Measurements from ENCODE around the gene MTCL1.

DNA sequence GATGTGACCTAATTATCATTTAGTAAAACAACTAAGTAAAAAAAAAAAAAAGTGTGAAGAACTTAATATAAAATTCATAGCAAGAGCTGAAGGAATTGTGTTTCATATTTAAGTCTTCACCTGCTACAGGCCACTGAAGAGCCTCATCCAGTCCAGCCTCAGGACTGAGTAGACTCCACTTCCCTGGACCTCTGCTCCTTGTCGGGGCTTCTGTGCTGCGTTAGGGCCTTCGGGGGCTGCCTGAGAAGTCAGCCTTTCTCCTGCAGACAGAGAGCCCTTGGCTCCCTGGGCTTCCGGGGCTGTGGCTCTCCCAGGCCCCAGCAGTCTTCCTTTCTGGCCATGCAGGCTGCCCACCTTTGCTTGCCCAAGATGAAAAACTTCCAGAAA is 95.5 kb downstream of the MTCL1 start:
- no peak for TF ChIP-seq SP1 (IDR thresholded peaks at IDR 0.05; ENCODE audit: low read depth, low read length)
- TF ChIP-seq, protein P1, sequence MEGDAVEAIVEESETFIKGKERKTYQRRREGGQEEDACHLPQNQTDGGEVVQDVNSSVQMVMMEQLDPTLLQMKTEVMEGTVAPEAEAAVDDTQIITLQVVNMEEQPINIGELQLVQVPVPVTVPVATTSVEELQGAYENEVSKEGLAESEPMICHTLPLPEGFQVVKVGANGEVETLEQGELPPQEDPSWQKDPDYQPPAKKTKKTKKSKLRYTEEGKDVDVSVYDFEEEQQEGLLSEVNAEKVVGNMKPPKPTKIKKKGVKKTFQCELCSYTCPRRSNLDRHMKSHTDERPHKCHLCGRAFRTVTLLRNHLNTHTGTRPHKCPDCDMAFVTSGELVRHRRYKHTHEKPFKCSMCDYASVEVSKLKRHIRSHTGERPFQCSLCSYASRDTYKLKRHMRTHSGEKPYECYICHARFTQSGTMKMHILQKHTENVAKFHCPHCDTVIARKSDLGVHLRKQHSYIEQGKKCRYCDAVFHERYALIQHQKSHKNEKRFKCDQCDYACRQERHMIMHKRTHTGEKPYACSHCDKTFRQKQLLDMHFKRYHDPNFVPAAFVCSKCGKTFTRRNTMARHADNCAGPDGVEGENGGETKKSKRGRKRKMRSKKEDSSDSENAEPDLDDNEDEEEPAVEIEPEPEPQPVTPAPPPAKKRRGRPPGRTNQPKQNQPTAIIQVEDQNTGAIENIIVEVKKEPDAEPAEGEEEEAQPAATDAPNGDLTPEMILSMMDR (IDR thresholded peaks at IDR 0.05 in 2 of 3, conservative IDR thresholded peaks at IDR 0.05 in 1 of 3; ENCODE audit: control insufficient read depth in 2 of 3, extremely low read depth in 1 of 3, insufficient read depth in 1 of 3, low read depth in 3 of 3, low read length in 3 of 3): no peak
- no peak for TF ChIP-seq CREB1 (IDR thresholded peaks at IDR 0.05; ENCODE audit: low read depth)
- no peak for TF ChIP-seq ZSCAN29 (IDR thresholded peaks at IDR 0.05)
- TF ChIP-seq POLR2A (IDR thresholded peaks at IDR 0.05; ENCODE audit: low read depth, low read length): no peak
- TF ChIP-seq, protein P2, sequence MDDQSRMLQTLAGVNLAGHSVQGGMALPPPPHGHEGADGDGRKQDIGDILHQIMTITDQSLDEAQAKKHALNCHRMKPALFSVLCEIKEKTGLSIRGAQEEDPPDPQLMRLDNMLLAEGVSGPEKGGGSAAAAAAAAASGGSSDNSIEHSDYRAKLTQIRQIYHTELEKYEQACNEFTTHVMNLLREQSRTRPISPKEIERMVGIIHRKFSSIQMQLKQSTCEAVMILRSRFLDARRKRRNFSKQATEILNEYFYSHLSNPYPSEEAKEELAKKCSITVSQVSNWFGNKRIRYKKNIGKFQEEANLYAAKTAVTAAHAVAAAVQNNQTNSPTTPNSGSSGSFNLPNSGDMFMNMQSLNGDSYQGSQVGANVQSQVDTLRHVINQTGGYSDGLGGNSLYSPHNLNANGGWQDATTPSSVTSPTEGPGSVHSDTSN (IDR thresholded peaks at IDR 0.05; ENCODE audit: insufficient replicate concordance, low read depth, low read length): no peak
- no peak for TF ChIP-seq ZNF207 (IDR thresholded peaks at IDR 0.05; ENCODE audit: borderline replicate concordance)
- TF ChIP-seq, protein P3, sequence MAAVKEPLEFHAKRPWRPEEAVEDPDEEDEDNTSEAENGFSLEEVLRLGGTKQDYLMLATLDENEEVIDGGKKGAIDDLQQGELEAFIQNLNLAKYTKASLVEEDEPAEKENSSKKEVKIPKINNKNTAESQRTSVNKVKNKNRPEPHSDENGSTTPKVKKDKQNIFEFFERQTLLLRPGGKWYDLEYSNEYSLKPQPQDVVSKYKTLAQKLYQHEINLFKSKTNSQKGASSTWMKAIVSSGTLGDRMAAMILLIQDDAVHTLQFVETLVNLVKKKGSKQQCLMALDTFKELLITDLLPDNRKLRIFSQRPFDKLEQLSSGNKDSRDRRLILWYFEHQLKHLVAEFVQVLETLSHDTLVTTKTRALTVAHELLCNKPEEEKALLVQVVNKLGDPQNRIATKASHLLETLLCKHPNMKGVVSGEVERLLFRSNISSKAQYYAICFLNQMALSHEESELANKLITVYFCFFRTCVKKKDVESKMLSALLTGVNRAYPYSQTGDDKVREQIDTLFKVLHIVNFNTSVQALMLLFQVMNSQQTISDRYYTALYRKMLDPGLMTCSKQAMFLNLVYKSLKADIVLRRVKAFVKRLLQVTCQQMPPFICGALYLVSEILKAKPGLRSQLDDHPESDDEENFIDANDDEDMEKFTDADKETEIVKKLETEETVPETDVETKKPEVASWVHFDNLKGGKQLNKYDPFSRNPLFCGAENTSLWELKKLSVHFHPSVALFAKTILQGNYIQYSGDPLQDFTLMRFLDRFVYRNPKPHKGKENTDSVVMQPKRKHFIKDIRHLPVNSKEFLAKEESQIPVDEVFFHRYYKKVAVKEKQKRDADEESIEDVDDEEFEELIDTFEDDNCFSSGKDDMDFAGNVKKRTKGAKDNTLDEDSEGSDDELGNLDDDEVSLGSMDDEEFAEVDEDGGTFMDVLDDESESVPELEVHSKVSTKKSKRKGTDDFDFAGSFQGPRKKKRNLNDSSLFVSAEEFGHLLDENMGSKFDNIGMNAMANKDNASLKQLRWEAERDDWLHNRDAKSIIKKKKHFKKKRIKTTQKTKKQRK (IDR thresholded peaks at IDR 0.05; ENCODE audit: low read depth, low read length): no peak
- TF ChIP-seq MXI1 (IDR thresholded peaks at IDR 0.05; ENCODE audit: low read depth, low read length): no peak
- no peak for TF ChIP-seq ATF7 (IDR thresholded peaks at IDR 0.05; ENCODE audit: low read depth)

Measured in GM12878 (cell line).